IgD-negative memory B cell (primary cell): Measurements from ENCODE around the gene ADAMTS17. TPM values are rescaled to one million over a fixed set of nuclear protein-coding genes. Genes with fewer than 3 reads are reported as not detected.
A peak's percentile ranks its signal among the peaks of the same experiment; 100 is the strongest.
"Not testable (repeated sequence)": the region's sequence is repeated elsewhere in the genome, so short reads cannot be mapped to it uniquely, and the experiment has no call there.

Source experiments
- H3K27ac Mint-ChIP-seq, 3 donors: one replicate each; pipeline ENCODE4 v1.8.0; 2020 to 2022; ENCODE audit warnings: mild to moderate bottlenecking in 3 of 3, mixed read lengths in 3 of 3, moderate library complexity in 1 of 3
- H3K27me3 Mint-ChIP-seq: one replicate; pipeline ENCODE4 v1.8.0; 2021; ENCODE audit warnings: mixed read lengths
- H3K36me3 Mint-ChIP-seq: one replicate; pipeline ENCODE4 v1.8.0; 2020; ENCODE audit warnings: mild to moderate bottlenecking, mixed read lengths
- H3K4me1 Mint-ChIP-seq, 3 donors: one replicate each; pipeline ENCODE4 v1.8.0; 2020 to 2022; ENCODE audit warnings: mixed read lengths in 3 of 3, mild to moderate bottlenecking in 1 of 3
- H3K4me3 Mint-ChIP-seq, 4 donors: one replicate each; pipeline ENCODE4 v1.8.0; 2020 to 2022; ENCODE audit warnings: mild to moderate bottlenecking in 4 of 4, mixed read lengths in 4 of 4, moderate library complexity in 3 of 4
- H3K9me3 Mint-ChIP-seq, 3 donors: one replicate each; pipeline ENCODE4 v1.8.0; 2020 to 2021; ENCODE audit warnings: mixed read lengths in 3 of 3, mild to moderate bottlenecking in 1 of 3
- polyA plus RNA-seq: library from polyadenylated mRNA; unstranded; fragments of 300-500 nt; fragmentation: Illumina TruSeq; gene quantifications from one replicate; pipeline ENCODE4 v1.2.3, GENCODE V29; 2021

The ADAMTS17 gene
- polyA plus RNA-seq, 1 donor from 2014 or later, result not detected

- peaks cover 4 to 12% (median 4%) of the 10 kb centered on the region in 3 donors for H3K4me1 Mint-ChIP-seq
- no peaks in the 10 kb centered on the region for H3K36me3 Mint-ChIP-seq
- no peaks in the 10 kb centered on the region for H3K9me3 Mint-ChIP-seq
- peak overlapping the region; percentile 58 to 95 (median 82) for H3K4me3 Mint-ChIP-seq
- H3K27me3 Mint-ChIP-seq, result peaks cover 1% of the 10 kb centered on the region
- H3K27ac Mint-ChIP-seq, result peak overlapping the region in 2 of 3 donors; percentile 68 to 72
These were observed 412.5 kb downstream of the ADAMTS17 start for GRCh38 chr15:99929266-99929665.

DNA sequence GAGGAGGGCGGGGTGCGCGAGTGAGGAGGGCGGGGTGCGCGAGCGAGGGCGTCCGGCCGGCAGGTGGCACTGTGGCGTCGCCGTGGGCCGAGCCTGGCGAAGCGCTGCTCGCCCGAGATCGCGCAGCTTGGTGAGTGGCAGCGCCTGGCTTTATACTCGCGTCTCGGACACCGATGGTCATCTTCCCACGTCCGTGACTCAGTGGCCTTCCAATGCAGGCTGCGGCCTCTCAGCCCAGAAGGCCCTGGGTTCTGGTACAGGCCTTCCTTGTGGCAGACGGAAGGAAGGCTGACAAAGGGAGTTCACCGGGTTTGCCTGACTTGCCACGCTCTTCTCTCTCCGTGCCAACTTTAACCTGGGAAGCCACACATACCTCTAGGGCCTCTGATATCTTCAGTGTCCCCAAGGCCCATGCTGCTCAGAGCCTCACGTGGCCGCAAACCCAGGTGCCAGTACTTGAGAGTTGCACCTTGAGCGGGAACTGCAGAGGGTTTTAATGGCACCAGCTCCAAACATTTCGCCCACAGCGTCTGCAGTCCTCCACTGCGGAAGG is 413.3 kb downstream of the ADAMTS17 start:
- Mint-ChIP-seq H3K4me1 (peaks cover 4 to 12% (median 4%) of the 10 kb centered on the region in 3 donors), H3K36me3 (no peaks in the 10 kb centered on the region), H3K9me3 (no peaks in the 10 kb centered on the region)

GRCh38 chr15:99926532-99926931 is 415.2 kb downstream of the ADAMTS17 start:
- peaks cover 4 to 12% (median 4%) of the 10 kb centered on the region in 3 donors for H3K4me1 Mint-ChIP-seq
- H3K36me3 Mint-ChIP-seq, H3K4me3 Mint-ChIP-seq, H3K27me3 Mint-ChIP-seq, H3K9me3 Mint-ChIP-seq: not testable (repeated sequence)
- H3K27ac Mint-ChIP-seq, result peak overlapping the region in 1 of 3 donors; percentile 84

More for the DNA sequence above, 413.3 kb downstream of the ADAMTS17 start:
- H3K4me3 Mint-ChIP-seq, result peak overlapping the region; percentile 74 to 95 (median 88)
- peaks cover 5% of the 10 kb centered on the region for H3K27me3 Mint-ChIP-seq
- H3K27ac Mint-ChIP-seq, result peak overlapping the region; percentile 72 to 94 (median 74)

GRCh38 chr15:99925661-99926461 is 415.9 kb downstream of the ADAMTS17 start:
- H3K27ac Mint-ChIP-seq, result peak overlapping the region in 2 of 3 donors; percentile 73 to 84
- H3K4me1 Mint-ChIP-seq, result peaks cover 4 to 12% (median 4%) of the 10 kb centered on the region in 3 donors
- H3K36me3 Mint-ChIP-seq, result peaks cover 3% of the 10 kb centered on the region
- H3K27me3 Mint-ChIP-seq, result peaks cover 8% of the 10 kb centered on the region
- no peaks in the 10 kb centered on the region for H3K9me3 Mint-ChIP-seq
- H3K4me3 Mint-ChIP-seq, result peak overlapping the region; percentile 70 to 93 (median 86)

DNA sequence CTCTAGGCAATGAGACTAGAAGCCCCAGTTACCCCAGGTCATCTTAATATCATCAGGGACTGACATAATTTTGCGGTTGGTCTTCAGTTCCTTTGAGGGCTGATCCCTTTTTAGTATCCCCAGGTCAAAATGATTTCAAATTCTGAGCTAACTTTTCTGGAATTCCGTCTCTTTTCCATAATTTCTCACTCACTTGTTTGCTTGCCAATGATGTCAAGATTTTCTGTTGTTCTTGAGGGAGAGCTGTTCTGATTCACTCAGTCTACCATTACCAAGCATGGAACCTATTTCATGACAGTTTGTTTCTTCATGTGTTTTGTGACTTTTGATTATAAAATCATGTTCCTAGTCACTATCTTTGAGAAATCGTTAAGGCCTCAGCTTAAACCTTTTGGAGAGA is 418.1 kb downstream of the ADAMTS17 start:
- Mint-ChIP-seq H3K9me3 (no peaks in the 10 kb centered on the region), H3K27ac (peak overlapping the region in 1 of 3 donors; percentile 84), H3K27me3 (peaks cover 17% of the 10 kb centered on the region), H3K36me3 (peaks cover 3% of the 10 kb centered on the region), H3K4me1 (peaks cover 0 to 6% (median 2%) of the 10 kb centered on the region in 3 donors), H3K4me3 (peak overlapping the region in 1 of 4 donors; percentile 39)

Other genes with a start within 250 kb of the ADAMTS17 start
- not detected for gene CERS3, start 187.0 kb upstream of the ADAMTS17 start, polyA plus RNA-seq